Endothelial cell of umbilical vein (primary cell): Measurements from ENCODE around the gene NFATC2. TPM values are rescaled to one million over a fixed set of nuclear protein-coding genes. Genes with fewer than 3 reads are reported as not detected.

Experiments used
- BruUV-seq: library from RNA; stranded (reverse); fragments of 400-500 nt; replicated peaks from 2 replicates; lab custom pipeline; 2021; lab: Mats Ljungman, UMichigan
- CTCF ChIA-PET: fragments of 300-600, 350-600 bp; sonication (Branson Sonifier 250); formaldehyde crosslinking; loops from one replicate; lab custom pipeline; 2021; ENCODE audit warnings: antibody characterized with exemption, inconsistent platforms; lab: Charles Lee
- POLR2A ChIA-PET: fragments of 300-600, 350-600 bp; sonication (Branson Sonifier 250); formaldehyde crosslinking; loops from one replicate; lab custom pipeline; 2021; ENCODE audit warnings: antibody characterized with exemption, inconsistent platforms; lab: Charles Lee
- DNase-seq: peaks from one replicate; pipeline ENCODE4 v3.0.0-alpha.2; 2011; ENCODE audit warnings: low read depth, low spot score
- FAIRE-seq: peaks from 2 replicates; lab custom pipeline; 2011; peaks lifted over from hg19 to GRCh38; lab: Jason Lieb, UNC
- H2AFZ ChIP-seq: 2 replicates; pipeline ENCODE4 v1.6.0; 2012; ENCODE audit warnings: low read depth, low read length, control low read depth, inconsistent platforms
- H3K27ac ChIP-seq: 2 replicates; pipeline ENCODE4 v1.5.1; 2011; ENCODE audit warnings: low read depth, mild to moderate bottlenecking, control low read depth, low read length, moderate library complexity; ENCODE audit not compliant: insufficient read depth
- H3K27me3 ChIP-seq, 2 experiments: 2 replicates each; pipeline versions ENCODE4 v1.6.0 to v1.6.1; 2011; ENCODE audit warnings: low read length in 2 of 2, mixed read lengths in 1 of 2; ENCODE audit not compliant: control insufficient read depth in 2 of 2, insufficient read depth in 2 of 2
- H3K36me3 ChIP-seq, 2 experiments: 2 replicates in 1 of 2; 3 replicates in 1 of 2; pipeline ENCODE4 v1.5.1; 2011; ENCODE audit warnings: low read length in 2 of 2, mild to moderate bottlenecking in 1 of 2, moderate library complexity in 1 of 2; ENCODE audit not compliant: control insufficient read depth in 2 of 2, insufficient read depth in 2 of 2; ENCODE audit errors: extremely low read depth in 1 of 2
- H3K4me1 ChIP-seq: 3 replicates; pipeline ENCODE4 v1.5.1; 2011; ENCODE audit warnings: mild to moderate bottlenecking, low read length; ENCODE audit not compliant: control insufficient read depth, insufficient read depth; ENCODE audit errors: extremely low read depth
- H3K4me2 ChIP-seq: 2 replicates; pipeline ENCODE4 v1.6.1; 2011; ENCODE audit warnings: low read length, control low read depth, mixed read lengths; ENCODE audit not compliant: insufficient read depth
- H3K4me3 ChIP-seq, 3 experiments: fragments of 200-600 bp in 1 of 3; sonication (generic), shearing (Covaris generic) in 1 of 3; replicated peaks in 1 of 3; 2 replicates each; pipeline ENCODE4 v1.5.1; 2011 to 2016; ENCODE audit warnings: control low read depth in 3 of 3, low read length in 3 of 3, mild to moderate bottlenecking in 2 of 3, inconsistent platforms in 1 of 3, low read depth in 1 of 3, moderate library complexity in 1 of 3; ENCODE audit not compliant: insufficient read depth in 1 of 3
- H3K79me2 ChIP-seq: 2 replicates; pipeline ENCODE4 v1.6.0; 2012; ENCODE audit warnings: low read length, inconsistent platforms; ENCODE audit not compliant: control insufficient read depth, insufficient read depth
- H3K9ac ChIP-seq: replicated peaks from 2 replicates; pipeline ENCODE3; 2011; ENCODE audit warnings: low read length, control low read depth; ENCODE audit not compliant: insufficient read depth; ENCODE audit errors: extremely low read depth
- H3K9me1 ChIP-seq: replicated peaks from 3 replicates; pipeline ENCODE4 v1.6.0; 2011; ENCODE audit warnings: mild to moderate bottlenecking, low read length; ENCODE audit not compliant: control insufficient read depth, insufficient read depth; ENCODE audit errors: extremely low read depth
- H3K9me3 ChIP-seq: replicated peaks from 2 replicates; pipeline ENCODE4 v1.5.1; 2012; ENCODE audit warnings: low read length, inconsistent platforms; ENCODE audit not compliant: control insufficient read depth, insufficient read depth
- H4K20me1 ChIP-seq: replicated peaks from 2 replicates; pipeline ENCODE3; 2011; ENCODE audit warnings: mild to moderate bottlenecking, low read length; ENCODE audit not compliant: control insufficient read depth, insufficient read depth; ENCODE audit errors: extremely low read depth
- CTCF ChIP-seq, 2 donors: IDR thresholded peaks; 1 replicate in 1 of 2; 2 replicates in 1 of 2; pipeline ENCODE4 v1.5.1; 2011; ENCODE audit warnings: low read length in 2 of 2, mild to moderate bottlenecking in 2 of 2, moderate library complexity in 2 of 2, control low read depth in 1 of 2, inconsistent platforms in 1 of 2, low read depth in 1 of 2; ENCODE audit not compliant: insufficient read depth in 1 of 2; ENCODE audit errors: extremely low read depth in 1 of 2
- EZH2 ChIP-seq: IDR thresholded peaks from 2 replicates; pipeline ENCODE4 v1.6.1; 2012; ENCODE audit warnings: borderline replicate concordance, low read depth, mild to moderate bottlenecking, moderate library complexity, low read length, inconsistent platforms; ENCODE audit not compliant: severe bottlenecking
- FOS ChIP-seq: IDR thresholded peaks from 2 replicates; pipeline ENCODE4 v1.6.1; 2011; ENCODE audit warnings: mild to moderate bottlenecking, low read length, moderate library complexity, borderline replicate concordance; ENCODE audit not compliant: insufficient read depth
- GATA2 ChIP-seq: IDR thresholded peaks from 2 replicates; pipeline ENCODE4 v1.7.0; 2011; ENCODE audit warnings: low read depth, mild to moderate bottlenecking, moderate library complexity, mixed read lengths, low read length; ENCODE audit not compliant: insufficient read length, insufficient read depth
- JUN ChIP-seq: IDR thresholded peaks from 2 replicates; pipeline ENCODE4 v1.6.1; 2011; ENCODE audit warnings: borderline replicate concordance, low read depth; ENCODE audit not compliant: insufficient read length, insufficient read depth
- POLR2A ChIP-seq: IDR thresholded peaks from 2 replicates; pipeline ENCODE4 v1.6.1; 2012; ENCODE audit warnings: low read depth, mild to moderate bottlenecking, control low read depth, low read length
- POLR2AphosphoS5 ChIP-seq: IDR thresholded peaks from 2 replicates; pipeline ENCODE4 v1.6.1; 2012; ENCODE audit warnings: low read depth, mild to moderate bottlenecking, control low read depth, low read length, moderate library complexity; ENCODE audit not compliant: insufficient read depth
- dilution Hi-C: fragments of 300-500 bp; cut with MboI; formaldehyde crosslinking; loops from one replicate; pipeline ENCODE4 v1.15.0; 2019; ENCODE audit warnings: low sequenced_read_pairs; ENCODE audit not compliant: extremely low pct_ligation_motif_present
- intact Hi-C: fragments of 100-400 bp; cut with micrococcal nuclease; formaldehyde crosslinking; loops from one replicate; pipeline ENCODE4 v1.10.0; 2022
- polyA plus RNA-seq, 4 experiments: library from polyadenylated mRNA; depleted of rRNA in 3 of 4; stranded (reverse) in 3 of 4; unstranded in 1 of 4; fragments of >200 nt; gene quantifications; 2 replicates each; pipeline versions ENCODE4 v1.2.1 to v1.2.3, GENCODE V29; 2011 to 2012; ENCODE audit warnings: missing spikeins in 1 of 4
- total RNA-seq: library from RNA; stranded (reverse); gene quantifications from 2 replicates; pipeline ENCODE4 v1.2.3, GENCODE V29; 2021

NFATC2 gene
- total and polyA plus RNA-seq, 2 donors (not counting 3 experiments of a cell fraction or from before 2014, with no cell fraction given) = 3.1 to 13.0 TPM

GRCh38 chr20:51491393-51491792 lies 51.1 kb downstream of the NFATC2 start:
- intact Hi-C loops (loop anchor here (5.0 kb wide), 2 partner anchors 36 to 104 kb away; no protein-coding TSS in a partner anchor), dilution Hi-C loops (no loop called here)
- TF ChIP-seq EZH2 = no peak
- TF ChIP-seq POLR2A = no peak
- Histone ChIP-seq H3K9me1 (no peaks in the 10 kb centered on the region), H3K4me3 (no peak overlapping the region), H4K20me1 (no peaks in the 10 kb centered on the region), H3K4me2 (no peak overlapping the region), H3K36me3 (no peaks in the 10 kb centered on the region), H3K27ac (peak overlapping the region; percentile 81), H3K4me1 (peaks cover 29% of the 10 kb centered on the region), H3K9me3 (no peaks in the 10 kb centered on the region), H3K79me2 (no peaks in the 10 kb centered on the region), H3K9ac (no peak overlapping the region), H3K27me3 (no peaks in the 10 kb centered on the region), H2AFZ (no peak overlapping the region)
- ChIA-PET POLR2A (interaction anchor here (0.7 kb wide), 1 partner anchor 49 kb away, joined by 3 read pairs; no protein-coding TSS in a partner anchor), CTCF (interaction anchor here (0.7 to 1.7 kb wide), 4 partner anchors 29 to 133 kb away, joined by 3 to 5 read pairs (median 3); no protein-coding TSS in a partner anchor)
- no TSS peak for BruUV-seq
- no peak for FAIRE-seq
- DNase-seq = no peak

GRCh38 chr20:51490635-51491034 lies 51.9 kb downstream of the NFATC2 start:
- DNase-seq = no peak
- dilution Hi-C loops (no loop called here), intact Hi-C loops (loop anchor here (5.0 kb wide), 2 partner anchors 37 to 103 kb away; no protein-coding TSS in a partner anchor)
- no peaks in the 10 kb centered on the region for H4K20me1 ChIP-seq
- no peak overlapping the region for H3K27ac ChIP-seq
- H3K4me3 ChIP-seq = no peak overlapping the region
- POLR2A ChIA-PET = no interaction called here
- H2AFZ ChIP-seq = no peak overlapping the region
- no peak for FAIRE-seq
- no TSS peak for BruUV-seq
- peaks cover 29% of the 10 kb centered on the region for H3K4me1 ChIP-seq
- H3K27me3 ChIP-seq = no peaks in the 10 kb centered on the region
- H3K9ac ChIP-seq = no peak overlapping the region
- peaks cover 0 to 2% of the 10 kb centered on the region in 2 experiments for H3K36me3 ChIP-seq
- no peaks in the 10 kb centered on the region for H3K79me2 ChIP-seq
- H3K9me3 ChIP-seq = no peaks in the 10 kb centered on the region
- CTCF ChIA-PET = interaction anchor here (1.0 to 1.7 kb wide), 3 partner anchors 28 to 104 kb away, joined by 3 to 5 read pairs (median 3); no protein-coding TSS in a partner anchor
- H3K9me1 ChIP-seq = no peaks in the 10 kb centered on the region
- TF ChIP-seq POLR2AphosphoS5 = no peak
- TF ChIP-seq CTCF (IDR thresholded peaks at IDR 0.05; ENCODE audit: extremely low read depth in 1 of 2, insufficient read depth in 1 of 2, low read depth in 1 of 2, low read length in 2 of 2) = no peak
- no peak for TF ChIP-seq FOS
- TF ChIP-seq JUN = no peak
- no peak for TF ChIP-seq EZH2
- no peak for TF ChIP-seq POLR2A
- no peak for TF ChIP-seq GATA2
- no peak overlapping the region for H3K4me2 ChIP-seq
